Stimulated activated CD8-positive, alpha-beta memory T cell treated with anti-CD3 and anti-CD28 coated beads, Interleukin-15, amount 100 ng/mL, for 4 hours (primary cell): ENCODE results near the gene PCNX3.

Experiments
- DNase-seq, 2 donors: peaks; one replicate each; pipeline ENCODE4 v3.0.0-alpha.2; 2020; ENCODE audit warnings: low read depth in 2 of 2

PCNX3 gene

DNA sequence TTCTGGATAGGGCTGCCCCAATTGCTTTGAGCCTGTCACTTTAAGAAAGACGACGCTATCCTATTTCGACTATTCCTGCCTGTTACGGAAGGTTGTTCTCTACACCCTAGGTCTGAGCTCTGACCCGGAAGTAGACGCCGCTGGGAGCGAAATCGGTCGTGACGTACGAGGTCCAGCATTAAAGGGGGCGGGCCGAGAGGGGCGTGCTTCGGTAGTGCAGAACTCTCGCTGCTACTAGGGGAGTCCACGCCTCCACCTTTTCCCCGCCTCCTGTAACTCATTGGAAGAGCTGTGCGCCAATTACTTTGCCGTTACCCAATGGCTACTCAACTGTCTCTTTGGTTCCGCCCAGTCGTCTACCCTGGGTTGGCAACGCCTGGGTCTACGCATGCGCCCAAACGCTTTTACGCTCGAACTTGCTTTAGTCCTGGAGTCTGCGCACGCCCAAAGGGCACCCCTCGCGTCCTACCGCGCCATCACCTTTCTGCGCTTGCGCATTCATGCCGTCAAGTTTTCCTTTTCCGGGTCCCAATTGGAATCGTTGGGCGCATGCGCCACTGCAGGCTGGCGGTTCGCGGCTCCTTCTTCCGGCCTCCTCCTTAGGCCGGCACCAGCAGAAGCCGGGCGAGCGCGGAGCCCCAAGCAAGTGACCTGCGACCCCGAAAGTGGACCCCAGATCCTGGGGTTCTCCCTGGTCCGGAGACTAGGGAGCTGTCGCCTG is at the start of gene PCNX3:
TSS of gene PCNX3 (plus strand) at position 548 of the 721 bp plus-strand sequence. CDS start 536 bp downstream, outside the sequence.
- DNase-seq: peak; percentile 99 to 100

DNA sequence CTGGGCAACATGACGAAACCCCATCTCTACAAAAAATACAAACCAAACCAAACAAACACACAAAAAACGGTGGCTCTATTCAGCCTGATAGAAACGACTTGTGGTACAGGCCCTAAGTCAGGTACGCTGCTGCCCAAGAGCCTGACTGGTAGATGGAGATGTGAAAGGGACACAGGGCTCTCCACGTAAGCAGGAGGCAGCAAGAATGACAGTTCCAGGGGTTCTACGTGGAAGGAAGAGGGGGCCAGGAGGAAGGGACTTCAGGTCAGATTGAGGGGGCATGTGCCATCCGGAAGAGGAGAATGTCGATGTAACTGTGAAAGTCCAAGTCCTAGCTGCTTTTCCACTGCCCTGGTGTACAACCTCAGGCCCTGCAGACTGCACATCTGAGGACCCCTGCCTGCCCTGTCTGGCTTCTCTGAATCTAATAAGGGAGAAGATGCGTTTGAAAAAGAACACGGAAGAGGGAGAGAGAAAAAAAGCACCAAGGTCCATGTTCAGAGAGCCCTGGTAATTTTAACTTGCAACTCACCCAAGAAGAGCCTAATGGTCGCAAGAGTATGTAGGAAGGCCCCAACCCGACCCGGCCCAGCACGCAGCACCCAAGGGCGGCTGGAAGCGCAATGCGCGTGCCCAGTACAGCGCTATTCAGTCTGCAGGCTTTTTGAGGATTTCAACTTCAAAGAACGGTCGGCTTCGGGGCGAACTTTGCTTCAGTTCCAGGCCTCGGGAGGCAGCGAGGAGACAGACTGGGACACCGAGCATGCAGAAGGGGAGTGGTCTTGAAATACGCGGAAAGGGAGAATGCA is 46.2 kb upstream of the PCNX3 start:
- DNase-seq: no peak

DNA sequence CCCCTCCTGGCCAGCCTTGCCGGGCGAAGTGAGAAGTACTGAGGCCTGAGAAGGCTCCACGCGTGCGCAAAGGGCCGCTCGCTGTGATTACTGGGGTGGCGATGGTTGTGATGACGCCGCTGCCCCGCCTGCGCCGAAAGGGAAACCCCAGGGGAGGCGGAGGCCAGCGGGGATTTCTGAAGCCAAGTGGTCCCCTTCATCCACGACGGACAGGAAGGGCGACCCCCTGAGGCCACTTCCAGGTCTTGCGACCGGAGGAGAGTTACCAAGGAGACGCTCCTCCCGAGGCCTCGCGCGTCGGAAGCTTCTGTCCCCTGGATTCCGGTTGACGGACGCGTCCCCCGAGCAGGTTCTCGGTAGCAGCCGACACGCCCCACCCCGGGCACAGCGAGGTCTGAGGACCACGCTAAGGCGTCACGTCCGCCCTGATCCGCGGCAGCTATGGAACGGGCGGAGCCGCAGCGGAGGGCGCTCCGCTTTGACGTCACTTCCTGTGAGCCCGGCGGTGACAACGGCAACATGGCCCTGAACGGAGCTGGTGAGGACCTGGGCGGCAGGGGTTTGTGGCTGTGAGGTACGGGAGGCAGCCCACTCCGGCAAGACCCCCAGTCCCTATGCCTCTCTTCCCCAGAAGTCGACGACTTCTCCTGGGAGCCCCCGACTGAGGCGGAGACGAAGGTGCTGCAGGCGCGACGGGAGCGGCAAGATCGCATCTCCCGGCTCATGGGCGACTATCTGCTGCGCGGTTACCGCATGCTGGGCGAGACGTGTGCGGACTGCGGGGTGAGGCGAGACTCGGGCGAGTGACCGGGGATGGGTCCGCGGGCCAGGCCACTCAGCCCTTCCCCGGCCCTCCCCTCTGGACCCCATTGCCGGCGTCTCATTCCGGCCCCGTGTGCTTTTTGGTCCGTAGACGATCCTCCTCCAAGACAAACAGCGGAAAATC is 45.3 kb upstream of the PCNX3 start, which contains the start of gene ZNRD2:
TSS of gene ZNRD2 (plus strand) at position 505 of the 946 bp plus-strand sequence. CDS start at position 520, 15 bp downstream.
- peak; percentile 98 for DNase-seq

DNA sequence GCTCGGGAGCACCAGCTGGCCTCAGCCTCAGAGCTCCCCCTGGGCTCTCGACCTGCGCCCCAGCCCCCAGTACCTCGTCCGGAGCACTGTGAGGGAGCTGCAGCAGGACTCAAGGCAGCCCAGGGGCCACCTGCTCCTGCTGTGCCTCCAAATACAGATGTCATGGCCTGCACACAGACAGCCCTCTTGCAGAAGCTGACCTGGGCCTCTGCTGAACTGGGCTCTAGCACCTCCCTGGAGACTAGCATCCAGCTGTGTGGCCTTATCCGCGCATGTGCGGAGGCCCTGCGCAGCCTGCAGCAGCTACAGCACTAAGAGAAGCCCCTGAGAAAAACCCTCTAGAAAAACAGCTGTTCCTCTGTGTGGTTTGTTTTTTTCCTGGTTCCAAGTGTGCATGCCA is 44.2 kb upstream of the PCNX3 start:
- no peak for DNase-seq

DNA sequence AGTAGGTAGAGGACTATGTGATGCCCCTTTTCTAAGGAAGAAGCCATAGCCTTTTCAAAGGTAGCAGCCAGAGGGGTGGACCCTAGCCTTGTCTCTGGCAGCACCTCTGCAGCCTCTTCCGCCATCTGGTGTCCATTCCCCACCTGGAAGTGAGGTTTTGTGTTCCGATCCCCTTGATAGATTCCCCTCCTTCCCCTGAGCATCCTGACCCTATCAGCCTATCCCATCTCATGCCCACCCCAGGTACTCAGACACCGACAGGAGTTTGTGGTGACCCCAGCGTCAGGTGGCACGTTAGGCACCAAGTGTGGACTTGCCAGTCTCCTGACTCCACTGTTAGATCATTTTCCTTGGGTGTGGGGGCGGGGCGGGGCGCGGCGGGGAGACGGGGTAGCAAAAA is 43.6 kb upstream of the PCNX3 start:
- DNase-seq: no peak

DNA sequence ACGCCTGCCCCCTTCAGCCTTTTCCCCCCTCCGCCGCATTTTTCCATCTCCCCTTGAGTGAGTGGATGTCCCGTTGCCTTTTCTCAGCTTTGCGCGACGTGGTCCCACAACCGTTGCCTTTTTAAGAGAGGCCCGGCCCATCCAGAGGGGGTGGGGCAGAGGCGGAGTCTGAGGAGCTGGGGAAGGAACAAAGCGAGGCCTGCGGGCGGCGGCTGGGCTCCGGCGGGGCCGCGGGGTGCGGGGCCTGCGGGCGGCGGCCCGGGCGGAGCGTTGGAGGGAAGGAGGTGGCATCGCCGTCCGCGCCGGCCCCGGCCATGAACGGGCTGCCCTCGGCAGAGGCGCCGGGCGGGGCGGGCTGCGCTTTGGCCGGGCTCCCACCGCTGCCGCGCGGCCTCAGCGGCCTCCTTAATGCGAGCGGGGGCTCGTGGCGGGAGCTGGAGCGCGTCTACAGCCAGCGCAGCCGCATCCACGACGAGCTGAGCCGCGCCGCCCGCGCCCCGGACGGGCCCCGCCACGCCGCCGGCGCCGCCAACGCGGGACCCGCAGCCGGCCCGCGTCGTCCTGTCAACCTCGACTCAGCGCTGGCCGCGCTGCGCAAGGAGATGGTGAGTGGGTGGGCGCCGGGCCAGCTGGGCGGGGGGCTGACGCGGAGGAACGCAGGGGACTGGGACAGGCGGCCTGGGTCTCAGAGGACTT is 43.1 kb upstream of the PCNX3 start, which contains the start of gene FAM89B:
TSS of gene FAM89B (plus strand) at position 183 of the 696 bp plus-strand sequence. CDS start at position 315, 132 bp downstream.
- DNase-seq: peak; percentile 70 to 75

DNA sequence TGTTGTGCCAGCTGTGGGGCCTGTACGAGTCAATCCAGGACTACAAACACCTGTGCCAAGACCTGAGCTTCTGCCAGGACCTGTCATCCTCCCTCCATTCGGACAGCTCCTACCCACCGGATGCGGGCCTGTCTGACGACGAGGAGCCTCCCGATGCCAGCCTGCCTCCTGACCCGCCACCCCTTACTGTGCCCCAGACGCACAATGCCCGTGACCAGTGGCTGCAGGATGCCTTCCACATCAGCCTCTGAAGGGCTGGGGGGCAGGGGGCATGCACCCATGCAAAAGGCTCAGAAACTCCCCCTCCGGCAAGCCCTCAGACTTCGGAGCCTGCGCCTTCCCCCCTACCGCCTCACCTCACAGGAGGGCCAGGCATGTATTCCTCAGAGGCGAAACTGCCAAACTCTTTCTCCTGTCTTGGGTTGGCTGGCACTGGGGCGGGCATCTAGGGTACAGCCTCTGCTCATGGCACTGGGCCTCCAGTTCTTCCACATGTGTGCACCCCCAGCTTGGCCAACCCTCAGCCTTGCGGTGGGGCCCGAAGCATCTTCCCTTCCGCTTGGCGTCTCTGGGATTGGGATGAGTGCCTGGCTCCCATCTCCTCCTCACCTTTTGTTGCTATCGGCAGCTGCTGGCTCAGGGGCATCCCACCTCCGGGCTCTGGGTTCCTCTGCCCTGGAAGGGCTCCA is 42.0 kb upstream of the PCNX3 start:
- no peak for DNase-seq

DNA sequence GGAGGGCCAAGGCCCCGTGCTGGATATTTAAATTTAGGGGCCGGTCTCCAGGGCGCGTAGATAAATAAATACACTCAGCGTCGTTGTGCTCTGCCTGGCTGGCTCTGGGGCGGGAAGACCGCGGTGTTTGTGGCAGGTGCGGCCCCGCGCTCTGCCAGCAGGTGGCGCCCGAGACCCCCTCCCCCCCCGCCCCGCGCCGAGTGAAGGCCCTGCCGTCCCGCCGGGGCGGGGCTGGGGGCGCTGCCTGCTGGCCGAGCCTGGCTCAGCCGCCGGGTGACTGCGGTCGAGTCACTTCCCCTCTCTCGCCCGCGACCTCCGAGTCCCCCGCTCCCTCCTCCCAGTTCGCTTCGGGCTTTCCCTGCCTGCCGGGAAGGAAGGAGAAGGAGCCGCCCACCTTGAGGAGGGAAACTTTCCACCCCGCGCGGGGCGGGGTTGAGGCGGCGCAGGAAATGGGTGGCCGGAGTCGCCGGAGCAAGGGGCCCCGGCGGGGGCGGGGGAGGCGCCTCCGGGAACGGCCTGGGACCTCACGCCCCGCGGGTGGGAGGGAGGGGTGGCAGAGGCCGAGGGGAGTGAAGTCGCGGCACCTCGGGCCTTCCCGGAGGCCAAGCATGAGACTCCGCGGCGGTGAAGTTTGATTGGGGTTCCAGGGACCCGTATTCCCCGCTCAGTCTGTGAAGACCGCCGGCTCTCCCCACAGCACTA is 41.3 kb upstream of the PCNX3 start:
- peak; percentile 65 to 79 for DNase-seq

DNA sequence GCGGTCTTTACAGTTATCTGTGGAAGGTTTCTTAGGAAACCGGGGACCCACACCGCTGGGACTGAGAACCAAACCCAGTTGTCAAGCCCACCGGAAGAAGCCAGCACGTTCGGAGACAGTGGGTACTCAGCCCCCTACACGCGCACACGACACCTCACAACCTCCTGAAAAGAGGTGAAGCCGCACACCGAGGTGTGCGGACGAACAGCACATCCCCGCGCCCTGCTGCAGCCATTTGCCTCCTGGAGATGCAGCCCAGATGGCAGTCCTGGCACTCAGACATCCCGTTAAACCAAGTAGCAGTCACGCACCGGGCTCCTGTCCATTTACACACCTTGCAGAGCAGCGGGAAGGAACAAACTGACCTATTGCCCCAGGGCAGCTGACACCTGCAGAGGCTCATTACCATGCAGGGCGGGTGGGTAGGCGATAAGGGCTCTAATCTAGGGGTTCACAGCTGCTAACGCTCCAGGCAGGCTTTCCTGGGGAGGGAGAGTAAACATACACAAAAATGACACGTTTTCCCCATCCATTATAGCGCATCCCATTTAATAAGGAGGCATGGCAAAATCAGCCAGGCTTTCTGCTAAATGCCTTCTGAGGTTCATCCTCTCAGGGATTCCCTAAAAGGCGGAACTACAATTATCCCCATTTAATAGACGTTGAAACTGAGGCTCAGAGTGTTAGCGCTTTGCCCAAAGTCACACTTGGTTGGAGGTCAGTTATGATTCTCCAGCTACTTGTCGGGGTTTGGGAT is 40.6 kb upstream of the PCNX3 start:
- no peak for DNase-seq

DNA sequence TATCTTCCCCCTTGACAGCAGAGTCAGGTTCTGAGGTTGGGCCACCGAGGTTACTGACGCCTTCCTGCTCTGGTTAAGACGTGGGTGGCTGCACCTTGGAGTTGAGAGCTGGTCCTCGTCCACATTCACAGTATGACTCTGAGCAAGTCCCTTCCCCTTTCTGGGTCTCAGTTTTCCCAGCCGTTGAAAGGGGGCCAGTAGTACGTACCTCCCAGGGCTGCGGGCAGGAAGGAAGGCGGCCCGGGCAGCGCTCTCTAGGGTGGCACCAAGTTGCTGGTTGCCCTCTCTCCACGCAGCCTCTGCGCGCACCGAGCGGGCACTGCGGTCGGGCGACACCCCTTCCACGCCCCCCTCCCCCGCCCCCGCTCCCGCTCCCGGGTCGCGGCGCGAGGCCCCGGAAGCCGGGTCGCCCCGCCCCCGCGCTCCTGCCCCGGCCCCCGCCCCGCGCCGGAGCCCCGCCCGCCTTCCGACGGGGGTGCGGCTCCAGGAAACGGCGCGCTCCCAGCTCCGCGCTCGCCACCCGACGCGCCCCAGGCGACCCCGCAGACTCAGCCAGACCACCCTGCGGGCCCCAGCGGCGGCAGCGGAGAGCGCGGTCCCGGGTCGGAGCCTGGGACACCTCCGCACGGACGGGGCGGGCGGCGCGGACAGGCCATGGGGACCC is 39.9 kb upstream of the PCNX3 start, which contains the start of gene EHBP1L1:
TSS of gene EHBP1L1 (plus strand) at position 486 of the 664 bp plus-strand sequence. CDS start 250 bp downstream, outside the sequence.
- DNase-seq: peak; percentile 45 to 63

DNA sequence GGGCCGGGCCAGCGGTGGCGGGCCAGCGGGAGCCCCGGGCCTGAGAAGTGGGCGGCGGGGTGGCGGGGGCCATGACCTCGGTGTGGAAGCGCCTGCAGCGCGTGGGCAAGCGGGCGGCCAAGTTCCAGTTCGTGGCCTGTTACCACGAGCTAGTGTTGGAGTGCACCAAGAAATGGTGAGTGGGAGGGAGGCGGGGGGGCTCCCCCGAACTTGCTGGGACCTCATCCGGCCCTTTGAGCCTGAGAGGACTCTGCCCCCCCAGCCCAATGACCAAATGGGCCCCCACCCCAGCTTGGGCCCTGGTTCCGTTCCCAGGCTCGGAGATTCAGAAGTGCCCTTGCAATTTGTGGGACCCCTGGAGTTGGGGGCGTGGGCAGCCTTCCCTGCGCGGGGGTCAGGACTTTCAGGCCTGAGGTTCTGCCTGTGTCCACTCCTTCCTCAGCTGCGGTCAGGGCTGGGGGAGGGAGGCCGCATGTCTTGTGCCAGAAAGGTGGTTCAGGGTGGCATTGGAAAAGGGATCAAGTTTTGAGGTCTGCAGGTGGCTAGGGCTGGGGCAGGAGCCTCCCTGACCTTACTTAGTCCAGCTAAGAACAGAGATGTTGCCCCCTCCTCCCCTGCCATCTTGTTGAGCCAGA is 39.2 kb upstream of the PCNX3 start:
- no peak for DNase-seq

DNA sequence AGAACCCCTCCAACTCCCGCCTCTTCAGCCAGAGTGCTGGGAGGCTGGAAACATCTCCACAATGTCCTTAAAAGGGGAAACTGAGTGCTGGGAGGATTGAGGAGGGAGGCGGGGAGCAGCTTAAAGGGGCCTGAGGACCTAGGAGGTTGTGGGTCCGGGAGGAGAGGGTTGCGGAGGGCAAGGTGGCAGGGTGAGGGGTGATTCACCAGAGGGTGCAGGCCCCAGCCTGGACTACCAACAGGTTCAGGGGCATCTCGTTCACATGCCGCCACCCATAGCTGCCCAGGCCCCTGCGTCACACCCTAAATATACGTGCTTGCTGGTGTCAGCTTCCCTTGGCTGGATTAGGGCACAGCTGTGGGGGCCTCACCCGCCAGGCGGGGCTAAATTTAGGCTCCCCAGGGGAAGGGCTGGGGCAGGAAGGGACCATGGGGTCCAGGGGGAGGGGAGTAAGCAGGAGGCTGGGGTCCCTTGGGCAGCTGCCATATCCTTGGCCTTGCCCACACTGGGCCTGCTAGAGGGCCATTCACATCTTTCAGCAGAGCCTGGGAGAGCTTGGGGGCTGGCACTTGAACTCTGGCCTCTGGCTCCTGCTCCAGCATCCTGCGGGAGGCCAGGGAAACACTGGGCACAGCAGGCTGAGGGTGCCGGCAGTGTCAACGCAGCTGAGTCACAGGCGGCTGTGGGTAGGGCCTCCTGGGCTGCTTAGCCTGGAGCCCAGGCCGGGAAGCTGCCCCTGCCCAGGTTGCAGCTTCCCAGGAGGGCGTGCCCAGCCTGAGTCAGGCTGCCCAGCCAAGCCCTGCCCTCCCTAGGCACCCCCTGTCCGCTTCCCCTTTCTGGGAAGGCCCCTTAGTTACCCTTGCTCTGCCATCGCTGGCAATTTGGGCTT is 38.5 kb upstream of the PCNX3 start:
- DNase-seq: no peak

DNA sequence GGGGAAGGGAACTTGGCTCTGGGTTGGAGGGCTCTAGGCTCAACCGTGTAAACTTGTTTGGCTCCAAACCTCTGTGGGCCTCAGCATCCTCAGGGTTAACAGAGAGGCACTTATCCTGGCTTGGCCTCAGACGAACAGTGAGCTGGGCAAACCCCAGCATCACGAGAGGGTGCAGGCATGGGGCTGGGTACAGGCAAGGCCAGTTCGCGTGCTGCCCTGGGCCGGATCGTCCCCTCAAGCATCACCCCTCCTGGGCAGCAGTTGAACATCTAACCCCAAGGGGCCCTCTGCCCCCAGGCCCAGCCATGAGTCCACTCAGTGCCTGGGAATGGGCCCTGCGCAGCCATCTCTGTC is 37.8 kb upstream of the PCNX3 start:
- DNase-seq: no peak

DNA sequence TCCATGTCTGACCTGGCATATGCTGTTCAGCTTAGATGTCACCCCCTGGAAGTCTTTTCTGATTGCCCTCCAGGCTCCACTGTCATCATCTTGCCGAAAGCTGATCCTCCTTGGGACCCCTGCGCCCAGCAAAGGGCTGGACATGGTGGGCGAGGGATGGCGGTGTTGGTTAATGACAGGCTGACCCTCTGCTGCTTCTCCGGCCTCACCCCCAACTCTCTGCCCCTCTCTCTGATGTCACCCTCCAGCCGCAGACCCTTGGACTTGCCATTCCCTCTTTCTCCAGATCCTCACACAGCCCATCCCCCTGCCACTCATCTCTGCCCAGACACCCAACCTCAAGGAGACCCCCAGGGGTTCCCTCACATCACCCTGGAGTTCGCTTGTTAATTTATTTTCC is 37.4 kb upstream of the PCNX3 start:
- no peak for DNase-seq

DNA sequence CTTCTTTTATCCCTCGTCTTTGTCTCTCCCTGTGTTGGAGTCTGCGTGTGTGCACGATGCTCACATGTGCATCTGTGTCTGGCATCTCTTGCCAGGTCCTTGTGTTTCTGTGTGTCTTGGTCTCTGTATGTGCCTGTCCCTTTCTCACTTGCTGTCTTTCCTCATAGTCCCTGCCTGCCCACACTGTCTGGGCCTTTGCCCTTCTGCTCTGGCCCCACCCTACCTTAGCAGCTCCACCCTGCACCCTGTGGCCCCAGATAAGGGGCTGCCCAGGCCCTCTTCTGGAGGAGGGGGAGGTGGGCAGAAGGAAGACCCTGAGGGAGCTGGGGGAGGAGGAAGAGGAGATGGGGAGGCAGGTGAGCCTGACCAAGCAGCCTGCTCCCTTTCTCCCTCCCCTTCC is 36.9 kb upstream of the PCNX3 start:
- no peak for DNase-seq

DNA sequence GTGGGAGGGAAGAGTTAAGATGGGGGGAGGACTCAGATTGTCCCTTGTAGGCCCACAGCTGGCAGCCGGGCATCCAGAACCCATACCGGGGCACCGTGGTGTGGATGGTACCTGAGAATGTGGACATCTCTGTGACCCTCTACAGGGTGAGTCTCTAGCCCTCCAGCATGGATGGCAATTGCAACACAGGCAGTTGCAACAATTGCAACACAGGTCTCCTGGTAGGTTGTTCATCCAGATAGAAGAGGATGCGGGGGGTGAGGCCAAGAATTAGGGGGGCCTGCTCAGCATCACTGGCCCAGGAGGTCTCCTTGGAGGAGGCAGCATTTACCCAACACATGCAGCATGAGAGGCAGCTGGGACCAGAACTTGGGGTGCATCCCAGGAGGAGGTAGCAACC is 36.3 kb upstream of the PCNX3 start:
- no peak for DNase-seq
